GM12801 (cell line): Measurements from ENCODE around the gene SNAPIN.

Experiments used
- TF ChIP-seq, protein P1 (sequence below): IDR thresholded peaks from one replicate; pipeline ENCODE4 v1.5.1; 2011; ENCODE audit warnings: control low read depth; ENCODE audit not compliant: insufficient read length; ENCODE audit errors: extremely low read depth

The SNAPIN gene

DNA sequence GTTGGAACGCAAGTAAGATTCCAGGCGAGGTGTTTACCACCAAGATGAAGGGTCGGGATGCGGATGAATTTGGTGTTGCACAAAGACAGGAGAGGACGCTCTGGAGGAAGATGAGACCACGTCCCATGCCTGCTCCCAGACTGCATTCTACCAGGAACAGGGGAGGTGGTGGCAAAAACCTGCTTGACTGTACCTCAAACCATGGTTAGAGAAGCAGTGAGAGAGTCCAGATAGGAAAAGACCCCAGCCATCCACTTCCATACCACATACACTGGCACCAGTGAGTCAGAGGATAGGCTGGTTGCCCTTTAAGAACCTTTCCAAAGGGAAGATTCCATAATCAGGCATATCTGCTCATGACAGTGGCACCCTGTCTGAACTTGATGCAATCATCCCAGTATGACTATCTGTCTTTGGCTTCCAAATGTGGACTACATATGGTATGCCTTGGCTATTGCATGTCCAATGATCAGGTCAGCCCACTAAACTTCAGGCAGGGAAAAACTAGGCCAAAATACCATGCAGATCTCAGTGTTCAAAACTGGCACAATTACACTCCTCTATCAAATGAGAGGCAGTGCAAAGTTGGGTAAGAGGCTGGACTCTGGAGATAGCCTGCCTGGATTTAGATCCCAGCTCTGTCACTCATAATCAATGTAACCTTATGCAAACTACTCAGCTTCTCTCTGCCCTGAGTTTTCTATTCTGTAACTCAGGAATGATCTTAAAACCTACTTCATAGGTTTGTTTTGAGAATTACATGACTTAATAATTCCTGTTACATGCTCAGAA lies 40.6 kb downstream of the SNAPIN start:
- TF ChIP-seq, protein P1, sequence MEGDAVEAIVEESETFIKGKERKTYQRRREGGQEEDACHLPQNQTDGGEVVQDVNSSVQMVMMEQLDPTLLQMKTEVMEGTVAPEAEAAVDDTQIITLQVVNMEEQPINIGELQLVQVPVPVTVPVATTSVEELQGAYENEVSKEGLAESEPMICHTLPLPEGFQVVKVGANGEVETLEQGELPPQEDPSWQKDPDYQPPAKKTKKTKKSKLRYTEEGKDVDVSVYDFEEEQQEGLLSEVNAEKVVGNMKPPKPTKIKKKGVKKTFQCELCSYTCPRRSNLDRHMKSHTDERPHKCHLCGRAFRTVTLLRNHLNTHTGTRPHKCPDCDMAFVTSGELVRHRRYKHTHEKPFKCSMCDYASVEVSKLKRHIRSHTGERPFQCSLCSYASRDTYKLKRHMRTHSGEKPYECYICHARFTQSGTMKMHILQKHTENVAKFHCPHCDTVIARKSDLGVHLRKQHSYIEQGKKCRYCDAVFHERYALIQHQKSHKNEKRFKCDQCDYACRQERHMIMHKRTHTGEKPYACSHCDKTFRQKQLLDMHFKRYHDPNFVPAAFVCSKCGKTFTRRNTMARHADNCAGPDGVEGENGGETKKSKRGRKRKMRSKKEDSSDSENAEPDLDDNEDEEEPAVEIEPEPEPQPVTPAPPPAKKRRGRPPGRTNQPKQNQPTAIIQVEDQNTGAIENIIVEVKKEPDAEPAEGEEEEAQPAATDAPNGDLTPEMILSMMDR, result no peak

DNA sequence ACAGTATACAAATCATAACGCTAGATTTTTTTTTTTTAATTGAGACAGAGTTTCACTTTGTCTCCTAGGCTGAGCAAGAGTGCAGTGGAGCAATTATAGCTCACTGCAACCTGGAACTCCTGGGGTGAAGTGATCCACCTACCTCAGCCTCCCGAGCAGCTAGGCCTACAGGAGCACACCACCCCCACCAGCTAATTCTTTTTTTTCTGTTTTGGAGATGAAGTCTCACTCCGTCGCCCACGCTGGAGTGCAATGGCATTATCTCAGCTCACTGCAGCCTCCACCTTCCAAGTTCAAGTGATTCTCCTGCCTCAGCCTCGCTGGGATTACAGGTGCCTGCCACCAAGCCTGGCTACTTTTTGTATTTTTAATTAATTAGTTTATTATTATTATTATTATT lies 41.3 kb downstream of the SNAPIN start:
- TF ChIP-seq, protein P1, result no peak

DNA sequence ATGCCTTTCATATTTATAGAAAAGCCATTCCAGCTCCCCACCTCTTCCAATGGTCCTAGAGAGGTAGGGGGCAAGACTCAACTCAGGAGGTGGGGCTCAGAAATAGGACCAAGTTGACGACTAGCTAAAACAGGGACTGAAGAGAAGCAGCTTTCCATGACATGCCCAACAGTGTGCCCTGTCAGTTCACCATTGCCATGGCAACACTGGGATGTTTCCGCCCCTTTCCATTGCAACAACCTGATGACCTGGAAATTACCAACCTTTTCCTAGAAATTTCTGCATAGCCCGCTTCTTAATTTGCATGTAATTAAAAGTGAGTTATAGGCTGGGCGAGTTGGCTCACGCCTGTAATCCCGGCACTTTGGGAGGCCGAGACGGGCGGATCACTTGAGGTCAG lies 47.0 kb downstream of the SNAPIN start:
- TF ChIP-seq, protein P1, result no peak

DNA sequence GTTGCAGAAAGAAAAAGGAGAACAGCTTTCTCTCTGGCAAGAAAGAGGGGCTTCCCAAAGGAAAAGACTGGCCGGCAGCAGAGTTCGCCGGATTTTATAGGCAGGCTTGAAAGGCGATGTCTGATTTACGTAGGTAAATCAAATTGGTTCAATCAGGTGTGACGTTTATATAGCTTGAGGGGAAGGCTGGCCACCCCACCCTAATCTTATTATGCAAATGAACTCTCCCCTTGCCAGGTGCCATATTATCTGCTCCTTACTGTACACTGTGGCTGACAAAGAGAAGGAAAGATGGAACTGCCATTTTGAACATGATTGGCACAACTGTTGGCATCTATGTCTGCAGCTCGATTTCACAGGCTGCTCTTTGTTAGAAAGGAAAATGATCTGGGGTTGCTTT lies 52.5 kb downstream of the SNAPIN start:
- TF ChIP-seq, protein P1, result no peak
